ENCODE results near the gene CALN1. TPM values are rescaled to one million over a fixed set of nuclear protein-coding genes. Genes with fewer than 3 reads are reported as not detected.
"Not testable (repeated sequence)": the region's sequence is repeated elsewhere in the genome, so short reads cannot be mapped to it uniquely, and the experiment has no call there.

The CALN1 gene
- total RNA-seq, 1 donor from 2014 or later: 0.20 TPM

DNA sequence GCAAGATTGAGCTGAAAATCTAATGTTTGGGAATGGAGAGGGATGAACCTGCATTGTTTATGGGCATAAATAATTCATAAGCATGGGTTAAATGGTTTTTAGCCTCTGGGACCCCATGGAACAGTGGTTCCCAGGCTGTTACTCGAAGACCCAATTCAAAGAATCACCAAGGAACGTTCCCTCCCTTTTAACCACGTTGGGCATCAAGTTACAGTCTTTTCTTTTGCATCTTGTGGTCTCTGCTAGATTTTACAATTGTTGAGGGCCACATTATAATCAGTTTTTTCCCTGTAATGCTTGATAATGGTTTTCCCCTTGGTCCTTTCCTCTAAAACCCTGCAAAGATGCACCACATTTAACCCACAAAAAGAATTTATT, 2.5 kb downstream of the CALN1 start:
- intact Hi-C loops (cut with micrococcal nuclease): no loop called here

DNA sequence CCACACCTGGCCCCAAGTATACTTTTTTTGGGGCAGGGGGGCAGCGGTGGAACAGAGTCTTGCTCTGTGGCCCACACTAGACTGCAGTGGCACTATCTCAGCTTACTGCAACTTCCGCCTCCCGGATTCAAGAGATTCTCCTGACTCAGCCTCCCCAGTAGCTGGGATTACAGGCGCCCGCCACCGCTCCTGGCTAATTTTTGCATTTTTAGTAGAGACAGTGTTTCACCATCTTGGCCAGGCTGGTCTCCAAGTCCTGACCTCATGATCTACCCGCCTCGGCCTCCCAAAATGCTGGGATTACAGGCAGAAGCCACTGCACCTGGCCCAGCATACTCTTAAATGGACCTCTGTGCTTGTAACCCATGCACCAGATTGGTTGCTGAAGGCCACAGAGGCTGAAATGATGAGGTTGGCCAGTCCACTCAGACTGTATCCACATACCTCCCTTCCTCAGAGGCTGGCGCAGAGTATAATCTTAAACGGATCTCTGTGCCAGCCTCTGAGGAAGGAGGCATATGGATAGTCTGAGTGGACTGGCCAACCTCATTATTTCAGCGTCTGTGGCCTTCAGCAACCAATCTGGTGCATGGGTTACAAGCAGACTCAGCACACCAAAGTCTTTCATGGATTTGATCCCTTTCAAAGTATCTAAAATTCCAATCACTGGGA, 3.0 kb downstream of the CALN1 start:
- intact Hi-C loops (cut with micrococcal nuclease): no loop called here

GRCh38 chr7:72406820-72407403, 5.2 kb downstream of the CALN1 start:
- intact Hi-C loops (cut with micrococcal nuclease): no loop called here

GRCh38 chr7:72405871-72406270, 6.3 kb downstream of the CALN1 start:
- intact Hi-C loops (cut with micrococcal nuclease): no loop called here

GRCh38 chr7:72405418-72405817, 6.7 kb downstream of the CALN1 start:
- intact Hi-C loops (cut with micrococcal nuclease): no loop called here

GRCh38 chr7:72404743-72405142, 7.4 kb downstream of the CALN1 start:
- intact Hi-C loops (cut with micrococcal nuclease): no loop called here

DNA sequence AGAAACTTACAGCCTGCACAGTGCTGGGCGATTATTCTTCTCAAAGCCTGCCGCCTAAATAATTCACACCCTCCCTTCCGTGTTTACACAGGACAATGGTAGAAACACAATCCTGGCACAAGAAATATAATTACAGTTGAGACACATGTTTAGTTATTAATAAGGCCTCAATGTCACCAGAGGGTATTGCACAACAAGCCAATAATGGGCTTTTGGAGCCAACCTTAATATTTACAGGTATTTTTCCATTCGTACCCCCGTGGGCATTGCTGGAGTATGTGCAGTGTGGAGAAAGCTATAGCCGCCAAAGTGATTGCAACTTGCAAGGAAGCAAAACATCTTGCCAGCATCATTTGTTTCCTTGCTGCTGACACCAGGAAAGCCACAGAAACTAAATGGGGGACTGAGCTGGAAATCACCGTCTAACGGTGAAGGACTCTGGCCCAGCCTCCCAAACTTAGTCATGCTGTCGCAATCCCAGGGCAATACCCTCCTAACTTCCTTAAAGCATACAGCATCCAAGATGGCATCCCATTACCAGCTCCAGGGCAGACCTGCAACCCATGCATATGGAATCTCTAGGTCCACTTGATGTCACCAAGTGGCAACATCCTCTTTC, 8.6 kb downstream of the CALN1 start:
- intact Hi-C loops (cut with micrococcal nuclease): no loop called here

DNA sequence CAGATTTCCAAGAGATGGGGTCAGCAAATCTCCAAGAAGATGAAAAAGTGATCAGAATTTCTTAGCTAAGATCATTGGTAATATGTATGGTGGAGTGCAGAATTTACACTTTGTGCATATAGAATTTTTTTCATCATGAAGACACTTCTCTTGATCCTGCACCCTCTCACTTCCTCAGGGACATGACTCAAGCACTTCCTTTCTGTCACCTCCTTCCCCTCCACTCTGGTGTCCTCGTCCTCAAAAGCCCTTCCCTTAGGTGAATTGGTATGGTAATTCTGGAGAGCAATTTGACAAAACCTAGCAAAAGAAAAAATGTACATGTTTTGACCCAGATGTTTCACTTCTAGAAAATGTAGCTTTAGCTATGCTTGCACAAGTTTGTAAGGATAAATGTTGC, 18.1 kb downstream of the CALN1 start:
- intact Hi-C loops (cut with micrococcal nuclease): no loop called here

DNA sequence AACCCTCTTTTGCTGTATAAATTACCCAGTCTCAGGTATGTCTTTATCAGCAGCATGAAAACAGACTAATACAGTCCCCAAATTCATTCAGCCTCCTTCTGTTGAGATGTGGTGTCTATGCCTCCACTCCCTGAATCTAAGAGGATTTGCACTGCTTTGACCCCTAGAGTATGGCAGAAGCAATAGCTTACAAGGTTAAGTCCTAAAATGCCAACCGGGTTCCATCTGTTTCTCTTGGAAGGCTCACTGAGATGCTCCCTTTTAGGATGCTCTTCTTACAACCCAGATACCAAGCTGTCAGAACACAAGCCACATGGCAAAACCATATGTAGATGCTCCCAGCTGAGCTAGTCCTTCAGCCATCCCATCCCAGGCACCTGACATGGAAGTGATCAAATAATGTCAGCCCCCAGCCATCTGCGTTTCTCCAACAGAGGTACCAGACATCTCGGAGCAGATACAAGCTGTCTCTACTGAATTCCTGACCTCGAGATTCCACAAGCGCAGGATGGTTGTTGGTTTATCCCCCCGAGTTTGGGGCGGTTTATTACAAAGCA, 20.2 kb downstream of the CALN1 start:
- intact Hi-C loops (cut with micrococcal nuclease): no loop called here

GRCh38 chr7:72386118-72386517, 26.0 kb downstream of the CALN1 start:
- intact Hi-C loops (cut with micrococcal nuclease): no loop called here

GRCh38 chr7:72362246-72362645, 49.9 kb downstream of the CALN1 start:
- intact Hi-C loops (cut with micrococcal nuclease): no loop called here

GRCh38 chr7:72345208-72345727, 66.9 kb downstream of the CALN1 start:
- intact Hi-C loops (cut with micrococcal nuclease): no loop called here

- intact Hi-C loops (cut with micrococcal nuclease): no loop called here
Measured at GRCh38 chr7:72343991-72344390, 68.1 kb downstream of the CALN1 start.

GRCh38 chr7:72343354-72343753, 68.8 kb downstream of the CALN1 start:
- intact Hi-C loops (cut with micrococcal nuclease): not testable (repeated sequence)

- intact Hi-C loops (cut with micrococcal nuclease): no loop called here
Measured at GRCh38 chr7:72337390-72338167, 74.6 kb downstream of the CALN1 start.

GRCh38 chr7:72336632-72337389, 75.3 kb downstream of the CALN1 start:
- intact Hi-C loops (cut with micrococcal nuclease): no loop called here

DNA sequence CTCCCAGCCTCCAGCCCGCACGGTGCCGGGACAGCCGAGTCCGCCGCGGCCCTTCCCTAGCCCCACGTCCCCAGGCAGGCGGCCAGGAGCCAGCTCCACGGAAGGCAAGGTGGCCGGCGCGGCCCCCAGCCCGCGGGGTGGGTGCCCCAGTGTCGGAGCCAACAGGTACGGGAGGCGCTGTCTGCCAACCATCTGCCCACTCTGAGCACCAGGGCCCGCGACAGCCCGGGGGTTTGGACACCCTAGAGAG, 75.8 kb downstream of the CALN1 start:
- intact Hi-C loops (cut with micrococcal nuclease): no loop called here

DNA sequence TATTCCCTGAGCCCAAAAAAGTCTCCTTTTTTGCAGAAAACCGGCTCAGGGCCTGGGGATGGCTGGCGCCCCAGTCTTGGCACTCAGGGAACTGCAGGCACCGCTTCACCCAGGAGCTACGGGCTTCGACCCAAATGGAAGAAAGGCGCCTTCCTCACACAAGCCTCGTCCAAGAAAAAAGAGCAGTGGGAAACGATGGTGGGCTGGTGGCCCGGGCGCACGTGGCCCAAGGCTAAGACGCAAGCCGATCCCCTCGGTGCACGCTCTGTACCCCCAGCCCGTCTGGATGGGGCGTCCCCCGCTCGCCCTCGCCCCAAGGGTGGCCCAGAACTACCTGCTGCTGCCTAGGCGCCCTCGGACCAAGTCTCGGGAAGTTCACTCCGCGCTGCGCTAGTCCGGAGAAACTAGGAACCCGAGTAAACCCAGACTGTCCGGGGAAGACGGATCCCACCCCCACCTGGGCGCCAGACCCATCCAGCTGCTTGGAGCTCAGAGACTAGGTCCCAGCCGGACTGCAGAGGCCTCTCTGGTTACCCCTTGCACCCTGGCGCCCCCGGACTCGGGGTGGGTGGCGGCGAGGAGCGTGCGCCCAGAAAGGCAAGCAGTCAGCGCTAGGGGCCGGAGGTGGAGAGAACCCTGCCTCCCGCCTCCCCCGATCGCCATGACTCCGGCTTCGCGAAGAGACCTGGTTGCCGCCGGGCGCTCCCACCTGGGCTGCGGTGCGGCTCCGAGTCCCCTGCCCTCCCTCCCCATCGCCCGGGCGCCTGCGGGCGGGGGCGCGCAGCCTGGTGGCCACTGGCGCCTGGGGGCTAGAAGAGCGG, 76.4 kb downstream of the CALN1 start:
- intact Hi-C loops (cut with micrococcal nuclease): no loop called here

DNA sequence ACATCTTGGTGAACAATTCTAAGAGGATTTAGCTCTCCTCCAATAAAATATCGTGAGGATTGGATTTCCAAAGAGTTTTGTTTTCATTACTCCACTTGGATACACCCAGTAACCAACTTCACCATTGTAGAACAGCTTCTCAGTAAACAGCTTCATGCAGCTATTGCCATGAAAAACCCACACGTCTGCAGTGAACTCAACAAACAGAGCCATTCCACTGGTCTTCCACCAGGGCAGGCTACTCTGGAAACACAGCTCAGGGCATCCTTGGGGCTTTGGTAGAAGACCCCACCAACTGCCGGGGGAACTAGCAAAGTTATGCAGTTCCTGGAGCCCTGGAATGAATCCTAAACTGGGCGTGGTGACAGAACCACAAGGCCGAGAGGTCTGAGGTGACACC, 77.4 kb downstream of the CALN1 start:
- intact Hi-C loops (cut with micrococcal nuclease): no loop called here

GRCh38 chr7:72334066-72334465, 78.1 kb downstream of the CALN1 start:
- intact Hi-C loops (cut with micrococcal nuclease): no loop called here

Data from T-helper 1 cell treated with Interleukin-12 subunit alpha and Interleukin-12 subunit beta and Interleukin-4 antibody, amounts not matched to agents 30 ng/mL and 1 ng/mL, for 36 hours (primary cell).